ENCODE results near the gene RAPGEF2. TPM values are rescaled to one million over a fixed set of nuclear protein-coding genes. Genes with fewer than 3 reads are reported as not detected.
A peak's percentile ranks its signal among the peaks of the same experiment; 100 is the strongest.
"Not testable (repeated sequence)": the region's sequence is repeated elsewhere in the genome, so short reads cannot be mapped to it uniquely, and the experiment has no call there.

The RAPGEF2 gene
- polyA plus RNA-seq, 1 donor: 59.8 TPM

- no peak for DNase-seq
Observed at GRCh38 chr4:159137176-159137575, 34.3 kb downstream of the RAPGEF2 start.

GRCh38 chr4:159138436-159138835 lies 35.6 kb downstream of the RAPGEF2 start:
- no peak for DNase-seq

GRCh38 chr4:159141193-159141592 lies 38.3 kb downstream of the RAPGEF2 start:
- no peak for DNase-seq

- DNase-seq: no peak
Observed at GRCh38 chr4:159142241-159142640, 39.4 kb downstream of the RAPGEF2 start.

- no peak for DNase-seq
Observed at GRCh38 chr4:159142681-159143384, 40.0 kb downstream of the RAPGEF2 start.

- no peak for DNase-seq
Observed at GRCh38 chr4:159143687-159144086, 40.8 kb downstream of the RAPGEF2 start.

- DNase-seq: no peak
Observed at GRCh38 chr4:159144112-159144694, 41.3 kb downstream of the RAPGEF2 start.

- no peak for DNase-seq
Observed at GRCh38 chr4:159145318-159145991, 42.6 kb downstream of the RAPGEF2 start.

- DNase-seq: no peak
Observed at GRCh38 chr4:159145992-159146330, 43.1 kb downstream of the RAPGEF2 start.

GRCh38 chr4:159146488-159146887 lies 43.6 kb downstream of the RAPGEF2 start:
- no peak for DNase-seq

- no peak for DNase-seq
Observed at GRCh38 chr4:159148441-159148840, 45.6 kb downstream of the RAPGEF2 start.

GRCh38 chr4:159149666-159150065 lies 46.8 kb downstream of the RAPGEF2 start:
- no peak for DNase-seq

- peak; percentile 32 for DNase-seq
Observed at GRCh38 chr4:159150396-159150795, 47.5 kb downstream of the RAPGEF2 start.

GRCh38 chr4:159150821-159151390 lies 48.0 kb downstream of the RAPGEF2 start:
- DNase-seq: peak; percentile 31

- DNase-seq: no peak
Observed at GRCh38 chr4:159151689-159152088, 48.8 kb downstream of the RAPGEF2 start.

GRCh38 chr4:159152181-159152580 lies 49.3 kb downstream of the RAPGEF2 start:
- no peak for DNase-seq

- DNase-seq: no peak
Observed at GRCh38 chr4:159153669-159154068, 50.8 kb downstream of the RAPGEF2 start.

GRCh38 chr4:159155119-159155518 lies 52.2 kb downstream of the RAPGEF2 start:
- DNase-seq: no peak

GRCh38 chr4:159158083-159158617 lies 55.3 kb downstream of the RAPGEF2 start:
- DNase-seq: no peak

GRCh38 chr4:159158985-159159384 lies 56.1 kb downstream of the RAPGEF2 start:
- no peak for DNase-seq

- no peak for DNase-seq
Observed at GRCh38 chr4:159159611-159160010, 56.7 kb downstream of the RAPGEF2 start.

- no peak for DNase-seq
Observed at GRCh38 chr4:159160242-159160641, 57.4 kb downstream of the RAPGEF2 start.

- DNase-seq: not testable (repeated sequence)
Observed at GRCh38 chr4:159161436-159161835, 58.6 kb downstream of the RAPGEF2 start.

All from left kidney (tissue), 2 donors.